Neuronal stem cell (in vitro differentiated cells): ENCODE measurements around the gene POLDIP2.

Source experiments
- DNase-seq: peaks from one replicate; pipeline ENCODE4 v3.0.0-alpha.2; 2013; ENCODE audit warnings: low spot score
- H2AFZ ChIP-seq: one replicate; pipeline ENCODE4 v1.6.1; 2013; ENCODE audit warnings: mild to moderate bottlenecking, low read length, inconsistent platforms
- H2AK5ac ChIP-seq: 2 replicates; pipeline ENCODE4 v1.6.1; 2013; ENCODE audit warnings: low read depth, mild to moderate bottlenecking, inconsistent platforms, low read length, moderate library complexity, mixed read lengths
- H2BK120ac ChIP-seq: 2 replicates; pipeline ENCODE4 v1.6.1; 2013; ENCODE audit warnings: low read depth, mild to moderate bottlenecking, inconsistent platforms, low read length, moderate library complexity, mixed read lengths
- H2BK12ac ChIP-seq: one replicate; pipeline ENCODE4 v1.6.1; 2013; ENCODE audit warnings: low read length, inconsistent platforms
- H2BK15ac ChIP-seq: 2 replicates; pipeline ENCODE4 v1.6.1; 2013; ENCODE audit warnings: mild to moderate bottlenecking, low read length, inconsistent platforms, mixed read lengths
- H2BK5ac ChIP-seq: one replicate; pipeline ENCODE4 v1.6.1; 2013; ENCODE audit warnings: inconsistent platforms, mild to moderate bottlenecking, low read length, moderate library complexity
- H3K14ac ChIP-seq: one replicate; pipeline ENCODE4 v1.6.1; 2013; ENCODE audit warnings: low read length, inconsistent platforms
- H3K18ac ChIP-seq: 2 replicates; pipeline ENCODE4 v1.6.1; 2013; ENCODE audit warnings: low read length, inconsistent platforms
- H3K23ac ChIP-seq: 2 replicates; pipeline ENCODE4 v1.6.1; 2013; ENCODE audit warnings: low read depth, mild to moderate bottlenecking, mixed read lengths, low read length, inconsistent platforms; ENCODE audit not compliant: poor library complexity
- H3K27ac ChIP-seq: replicated peaks from 3 replicates; pipeline ENCODE4 v1.5.1; 2013; ENCODE audit warnings: low read length, inconsistent platforms
- H3K27me3 ChIP-seq, 3 experiments: 2 replicates each; pipeline ENCODE4 v1.6.1; 2013; ENCODE audit warnings: low read length in 3 of 3, mild to moderate bottlenecking in 2 of 3, inconsistent platforms in 1 of 3, low read depth in 1 of 3, mixed read lengths in 1 of 3, moderate library complexity in 1 of 3; ENCODE audit not compliant: control insufficient read depth in 3 of 3, insufficient read depth in 3 of 3
- H3K36me3 ChIP-seq, 2 donors: replicated peaks in 1 of 2; 2 replicates each; pipeline ENCODE4 v1.6.1; 2013; ENCODE audit warnings: low read length in 2 of 2; ENCODE audit not compliant: control insufficient read depth in 2 of 2, insufficient read depth in 2 of 2
- H3K4ac ChIP-seq: 2 replicates; pipeline ENCODE4 v1.6.1; 2013; ENCODE audit warnings: inconsistent platforms, mild to moderate bottlenecking, low read length, moderate library complexity
- H3K4me1 ChIP-seq, 2 donors: 1 replicate in 1 of 2; 2 replicates in 1 of 2; pipeline ENCODE4 v1.6.1; 2013; ENCODE audit warnings: low read length in 2 of 2, low read depth in 1 of 2; ENCODE audit not compliant: control insufficient read depth in 2 of 2, insufficient read depth in 1 of 2
- H3K4me2 ChIP-seq: one replicate; pipeline ENCODE4 v1.6.1; 2013; ENCODE audit warnings: mild to moderate bottlenecking, low read length, inconsistent platforms; ENCODE audit not compliant: insufficient read depth, poor library complexity, severe bottlenecking
- H3K4me3 ChIP-seq, 2 donors: 2 replicates each; pipeline ENCODE4 v1.5.1; 2013; ENCODE audit warnings: low read length in 2 of 2, mild to moderate bottlenecking in 2 of 2, inconsistent platforms in 1 of 2, moderate library complexity in 1 of 2
- H3K79me1 ChIP-seq: one replicate; pipeline ENCODE4 v1.6.1; 2013; ENCODE audit warnings: low read depth, mild to moderate bottlenecking, inconsistent platforms, low read length, moderate library complexity
- H3K9ac ChIP-seq: one replicate; pipeline ENCODE4 v1.6.1; 2013; ENCODE audit warnings: mild to moderate bottlenecking, low read depth, low read length, inconsistent platforms; ENCODE audit not compliant: poor library complexity
- H3K9me3 ChIP-seq, 2 donors: replicated peaks in 1 of 2; 2 replicates each; pipeline versions ENCODE3 to v1.6.1; 2013; ENCODE audit warnings: low read length in 2 of 2, mild to moderate bottlenecking in 2 of 2, inconsistent platforms in 1 of 2, low read depth in 1 of 2, mixed read lengths in 1 of 2, moderate library complexity in 1 of 2; ENCODE audit not compliant: control insufficient read depth in 2 of 2, insufficient read depth in 1 of 2
- H4K8ac ChIP-seq: one replicate; pipeline ENCODE4 v1.6.1; 2013; ENCODE audit warnings: low read depth, mild to moderate bottlenecking, inconsistent platforms, low read length, moderate library complexity
- H4K91ac ChIP-seq: one replicate; pipeline ENCODE4 v1.6.1; 2013; ENCODE audit warnings: low read length, low read depth, mild to moderate bottlenecking, inconsistent platforms; ENCODE audit not compliant: poor library complexity
- WGBS, 2 donors: extraction: QIAGEN DNeasy Blood & Tissue Kit; methylation state at CpG; one replicate each; pipeline ENCODE4 v1.1.7; 2013; ENCODE audit warnings: missing lambda C conversion rate in 2 of 2, mixed read lengths in 1 of 2; ENCODE audit not compliant: insufficient read length in 2 of 2, insufficient replicate concordance in 1 of 2; ENCODE audit errors: extremely low coverage in 2 of 2; 5-methylcytosine and 5-hydroxymethylcytosine counted together

The POLDIP2 gene

DNA sequence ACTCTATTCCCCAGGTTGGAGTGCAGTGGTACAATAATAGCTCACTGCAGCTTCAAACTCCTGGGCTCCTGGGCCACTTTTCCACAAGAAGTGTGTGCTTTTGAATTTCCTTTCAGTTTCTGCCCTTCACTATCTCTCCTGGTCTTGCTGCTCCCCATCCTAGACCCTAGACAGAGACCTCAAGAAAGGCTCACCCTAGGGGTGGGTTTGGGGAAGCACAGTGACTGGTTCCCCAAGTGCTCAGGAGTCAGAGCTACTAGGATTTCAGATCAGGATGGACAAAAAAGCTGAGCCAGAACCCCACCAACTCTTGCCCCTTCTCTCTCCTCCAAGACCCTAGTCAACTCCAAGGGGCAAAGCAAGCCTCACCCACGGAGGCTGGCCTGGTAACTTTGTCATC lies 9.3 kb upstream of the POLDIP2 start:
- no peak overlapping the region for H3K4ac ChIP-seq
- H3K9me3 ChIP-seq: no peaks in the 10 kb centered on the region
- no peak overlapping the region for H2BK120ac ChIP-seq
- no peak overlapping the region for H3K9ac ChIP-seq
- no peak overlapping the region for H4K8ac ChIP-seq
- no peak overlapping the region for H3K14ac ChIP-seq
- H2AK5ac ChIP-seq: no peak overlapping the region
- H3K27me3 ChIP-seq: no peaks in the 10 kb centered on the region
- H3K36me3 ChIP-seq: peaks cover 6 to 30% of the 10 kb centered on the region in 2 donors
- H3K23ac ChIP-seq: no peak overlapping the region
- WGBS, 2 donors: no CpG with 5 or more reads among the region's 1 CpG
- no peak overlapping the region for H3K27ac ChIP-seq
- no peak overlapping the region for H4K91ac ChIP-seq
- H2BK5ac ChIP-seq: no peak overlapping the region
- no peak for DNase-seq
- H2BK12ac ChIP-seq: no peak overlapping the region
- H3K79me1 ChIP-seq: no peaks in the 10 kb centered on the region
- no peak overlapping the region for H3K18ac ChIP-seq
- H2AFZ ChIP-seq: no peak overlapping the region
- no peak overlapping the region for H3K4me3 ChIP-seq
- H3K4me1 ChIP-seq: peaks cover 15 to 16% of the 10 kb centered on the region in 2 donors
- no peak overlapping the region for H3K4me2 ChIP-seq
- no peak overlapping the region for H2BK15ac ChIP-seq

DNA sequence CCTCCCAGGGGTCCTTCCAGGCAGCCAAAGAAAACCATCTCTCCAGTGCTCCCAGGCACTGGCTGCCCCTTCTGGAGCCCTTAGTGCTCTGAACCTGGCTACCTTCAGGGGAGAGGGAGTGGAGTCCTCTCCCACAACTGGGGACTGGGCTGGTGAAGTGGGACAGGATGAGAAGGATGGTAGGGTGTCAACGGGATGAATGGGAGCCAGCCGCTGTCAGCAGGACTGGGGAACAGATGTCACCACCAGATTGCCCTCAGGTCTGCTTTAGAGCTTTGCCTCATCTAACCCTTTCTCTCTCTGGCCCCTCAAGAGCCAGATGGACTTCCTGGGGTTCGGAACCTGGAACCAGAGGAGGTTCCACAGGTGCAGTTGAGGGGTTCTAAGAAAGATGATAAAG lies 8.2 kb upstream of the POLDIP2 start:
- Histone ChIP-seq H3K9ac (no peak overlapping the region), H3K27ac (no peak overlapping the region), H2AFZ (no peak overlapping the region), H4K8ac (no peak overlapping the region), H3K36me3 (peaks cover 11 to 42% of the 10 kb centered on the region in 2 donors), H4K91ac (no peak overlapping the region), H3K9me3 (no peaks in the 10 kb centered on the region), H2BK15ac (no peak overlapping the region), H2AK5ac (no peak overlapping the region), H3K4me1 (peaks cover 9 to 10% of the 10 kb centered on the region in 2 donors), H3K79me1 (no peaks in the 10 kb centered on the region), H2BK5ac (no peak overlapping the region), H3K4me2 (no peak overlapping the region), H3K27me3 (no peaks in the 10 kb centered on the region), H3K14ac (no peak overlapping the region), H2BK120ac (no peak overlapping the region), H2BK12ac (no peak overlapping the region), H3K23ac (no peak overlapping the region), H3K18ac (no peak overlapping the region), H3K4ac (no peak overlapping the region), H3K4me3 (no peak overlapping the region)
- no CpG with 5 or more reads among the region's 3 CpGs for WGBS, 2 donors
- no peak for DNase-seq

- Histone ChIP-seq H3K4me1 (peaks cover 2 to 3% of the 10 kb centered on the region in 2 donors), H3K4ac (no peak within 1 kb of the TSS), H4K8ac (no peak within 1 kb of the TSS), H2BK5ac (no peak within 1 kb of the TSS), H3K36me3 (peaks cover 15 to 48% of the 10 kb centered on the region in 2 donors), H2AFZ (no peak within 1 kb of the TSS), H3K79me1 (no peaks in the 10 kb centered on the region), H3K23ac (no peak within 1 kb of the TSS), H2BK12ac (no peak within 1 kb of the TSS), H3K18ac (no peak within 1 kb of the TSS), H2AK5ac (no peak within 1 kb of the TSS), H3K9me3 (no peaks in the 10 kb centered on the region), H3K4me3 (no peak within 1 kb of the TSS), H3K27me3 (no peaks in the 10 kb centered on the region), H2BK15ac (no peak within 1 kb of the TSS), H4K91ac (no peak within 1 kb of the TSS), H3K27ac (no peak within 1 kb of the TSS), H3K14ac (no peak within 1 kb of the TSS), H3K9ac (no peak within 1 kb of the TSS), H3K4me2 (no peak within 1 kb of the TSS), H2BK120ac (no peak within 1 kb of the TSS)
- WGBS, 2 donors: no CpG with 5 or more reads among the region's 13 CpGs
- DNase-seq: no peak
These were observed 7.5 kb upstream of the POLDIP2 start, which contains the start of gene SEBOX for GRCh38 chr17:28364665-28365363. Gene SEBOX, minus strand, starts transcription at chr17:28365199. Its CDS starts 48 bp downstream, at chr17:28365151.

DNA sequence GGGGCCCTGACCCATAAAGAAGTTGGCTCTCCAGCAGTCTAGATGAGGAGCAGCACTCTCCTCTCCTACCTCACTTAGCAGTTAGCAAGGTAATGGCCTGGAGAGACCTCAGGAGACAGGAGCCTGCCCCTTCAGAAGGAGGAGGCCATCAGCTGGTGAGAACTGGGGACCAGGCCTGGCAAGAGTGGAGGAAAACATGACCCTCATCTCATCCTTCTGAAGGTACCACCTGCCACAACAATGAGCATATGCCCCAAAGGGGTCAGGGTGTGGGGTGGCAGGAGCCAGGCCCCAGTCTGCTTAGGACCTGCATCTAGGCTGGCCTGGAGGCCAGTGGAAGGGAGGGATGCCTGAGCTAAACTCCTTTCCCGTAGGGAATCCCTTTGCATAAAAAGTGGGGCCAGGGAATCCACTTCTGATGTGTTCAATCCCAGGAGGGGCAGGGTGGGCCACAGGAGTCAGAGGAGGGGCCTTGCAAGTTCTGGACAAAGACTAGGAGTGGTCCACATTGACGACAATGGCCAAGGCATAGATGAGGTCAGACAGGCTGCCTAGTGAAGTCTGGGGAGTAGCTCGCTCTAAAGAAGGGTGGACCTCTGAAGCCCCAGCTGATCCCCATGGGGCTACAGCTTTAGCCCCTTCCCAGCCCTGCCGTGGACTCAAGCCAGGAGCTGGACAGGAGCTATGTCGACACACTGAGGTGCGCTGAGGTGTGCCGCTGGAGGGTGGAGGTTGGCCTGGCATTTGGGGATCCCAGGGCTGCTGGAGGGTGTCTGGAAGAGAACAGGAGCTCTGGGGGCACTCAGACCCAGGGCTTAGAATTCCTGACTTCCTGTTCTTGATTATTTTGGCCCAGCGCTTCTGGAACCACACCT lies 6.7 kb upstream of the POLDIP2 start:
- Histone ChIP-seq H3K4me2 (no peak overlapping the region), H3K27me3 (no peaks in the 10 kb centered on the region), H3K14ac (no peak overlapping the region), H2BK15ac (no peak overlapping the region), H3K9me3 (no peaks in the 10 kb centered on the region), H4K91ac (no peak overlapping the region), H2AFZ (no peak overlapping the region), H2AK5ac (no peak overlapping the region), H3K27ac (no peak overlapping the region), H4K8ac (no peak overlapping the region), H3K9ac (no peak overlapping the region), H3K4ac (no peak overlapping the region), H2BK5ac (no peak overlapping the region), H3K4me3 (no peak overlapping the region), H3K79me1 (no peaks in the 10 kb centered on the region), H2BK120ac (no peak overlapping the region), H2BK12ac (no peak overlapping the region), H3K18ac (no peak overlapping the region), H3K4me1 (no peaks in the 10 kb centered on the region), H3K23ac (no peak overlapping the region), H3K36me3 (peaks cover 19 to 56% of the 10 kb centered on the region in 2 donors)
- no peak for DNase-seq
- WGBS, 2 donors: no CpG with 5 or more reads among the region's 8 CpGs
